ENCODE data around the gene SLC16A14. TPM values are rescaled to one million over a fixed set of nuclear protein-coding genes. Genes with fewer than 3 reads are reported as not detected.

The SLC16A14 gene
- total RNA-seq, 4 donors from 2014 or later = 0.68 to 3.2 (median 3.0) TPM; not detected in 1

DNA sequence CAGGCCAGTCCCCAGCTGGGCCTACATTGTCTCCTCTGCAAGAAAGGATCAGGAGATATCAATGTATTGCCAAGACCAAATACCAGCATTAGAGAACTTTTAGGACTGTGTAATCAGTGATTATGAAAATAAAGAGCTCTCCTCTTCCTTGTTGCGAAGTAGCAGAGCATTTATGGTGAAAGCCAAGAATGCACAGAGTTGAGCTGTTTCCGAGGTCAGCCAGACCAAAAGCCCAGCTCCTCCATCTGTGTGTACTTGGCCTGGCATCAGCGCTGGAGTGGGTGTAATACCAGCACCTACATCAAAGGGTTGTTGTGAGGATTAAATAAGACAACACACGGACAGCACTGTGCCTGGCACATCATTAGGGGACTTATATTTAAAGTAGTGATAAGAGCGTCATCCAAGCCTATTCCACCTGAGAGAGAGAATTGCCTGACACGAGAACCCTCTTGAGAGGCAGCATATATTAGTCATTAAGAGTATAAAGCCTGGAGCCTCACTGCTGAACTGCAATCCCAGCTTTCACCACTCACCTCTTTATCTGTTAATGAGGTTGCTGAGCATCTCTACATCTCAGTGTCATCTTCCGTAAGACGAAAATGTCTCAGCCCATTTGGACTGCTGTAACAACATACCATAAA is 7.4 kb upstream of the SLC16A14 start:
- no peak for TF ChIP-seq POLR2AphosphoS5 (IDR thresholded peaks at IDR 0.05)
- Histone ChIP-seq H3K9me3 (no peaks in the 10 kb centered on the region), H3K36me3 (no peaks in the 10 kb centered on the region), H3K27ac (no peak overlapping the region), H3K27me3 (no peaks in the 10 kb centered on the region), H3K4me1 (no peaks in the 10 kb centered on the region), H3K4me3 (no peak overlapping the region)
- intact Hi-C loops (cut with DNase I; ENCODE audit: low total_unique reads) = no loop called here
- no peak for DNase-seq
- 80 to 85% methylated on average over 1 to 8 of the region's 8 CpGs for WGBS, 2 donors (ENCODE audit: low coverage in 1 of 2)
- in situ Hi-C loops (cut with MboI; ENCODE audit: low pct_ligation_motif_present in 1 of 4, low pct_unique_long_range_greater_than_20kb in 1 of 4, low sequenced_read_pairs in 3 of 4) = no loop called here

DNA sequence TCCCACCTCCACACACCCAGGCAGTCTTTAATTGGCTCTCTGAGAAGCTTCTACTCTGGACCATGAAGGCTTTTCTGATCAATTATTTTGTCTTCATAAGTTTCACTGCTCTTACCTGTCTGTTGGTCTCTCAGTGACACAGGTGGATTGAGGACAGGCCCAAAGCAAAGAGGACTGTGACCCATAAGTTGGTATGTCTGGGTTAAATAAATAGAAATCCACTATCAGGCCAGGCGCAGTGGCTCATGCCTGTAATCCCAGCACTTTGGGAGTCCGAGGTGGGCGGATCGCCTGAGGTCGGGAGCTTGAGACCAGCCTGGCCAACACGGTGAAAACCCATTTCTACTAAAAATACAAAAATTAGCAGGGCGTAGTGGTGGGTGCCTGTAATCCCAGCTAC is 2.7 kb upstream of the SLC16A14 start:
- no peaks in the 10 kb centered on the region for H3K36me3 ChIP-seq
- 83 to 95% methylated on average over 1 to 7 of the region's 7 CpGs for whole genome bisulfite sequencing, 2 donors (ENCODE audit: low coverage in 1 of 2)
- H3K9me3 ChIP-seq = no peaks in the 10 kb centered on the region
- intact Hi-C loops (cut with DNase I; ENCODE audit: low total_unique reads) = no loop called here
- in situ Hi-C loops (cut with MboI; ENCODE audit: low pct_ligation_motif_present in 1 of 4, low pct_unique_long_range_greater_than_20kb in 1 of 4, low sequenced_read_pairs in 3 of 4) = no loop called here
- peaks cover 0 to 27% (median 15%) of the 10 kb centered on the region in 4 donors for H3K4me1 ChIP-seq
- H3K4me3 ChIP-seq = no peak overlapping the region
- TF ChIP-seq, protein P1, sequence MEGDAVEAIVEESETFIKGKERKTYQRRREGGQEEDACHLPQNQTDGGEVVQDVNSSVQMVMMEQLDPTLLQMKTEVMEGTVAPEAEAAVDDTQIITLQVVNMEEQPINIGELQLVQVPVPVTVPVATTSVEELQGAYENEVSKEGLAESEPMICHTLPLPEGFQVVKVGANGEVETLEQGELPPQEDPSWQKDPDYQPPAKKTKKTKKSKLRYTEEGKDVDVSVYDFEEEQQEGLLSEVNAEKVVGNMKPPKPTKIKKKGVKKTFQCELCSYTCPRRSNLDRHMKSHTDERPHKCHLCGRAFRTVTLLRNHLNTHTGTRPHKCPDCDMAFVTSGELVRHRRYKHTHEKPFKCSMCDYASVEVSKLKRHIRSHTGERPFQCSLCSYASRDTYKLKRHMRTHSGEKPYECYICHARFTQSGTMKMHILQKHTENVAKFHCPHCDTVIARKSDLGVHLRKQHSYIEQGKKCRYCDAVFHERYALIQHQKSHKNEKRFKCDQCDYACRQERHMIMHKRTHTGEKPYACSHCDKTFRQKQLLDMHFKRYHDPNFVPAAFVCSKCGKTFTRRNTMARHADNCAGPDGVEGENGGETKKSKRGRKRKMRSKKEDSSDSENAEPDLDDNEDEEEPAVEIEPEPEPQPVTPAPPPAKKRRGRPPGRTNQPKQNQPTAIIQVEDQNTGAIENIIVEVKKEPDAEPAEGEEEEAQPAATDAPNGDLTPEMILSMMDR (IDR thresholded peaks at IDR 0.05) = no peak
- no peak for TF ChIP-seq POLR2A (IDR thresholded peaks at IDR 0.05)
- no peak for TF ChIP-seq EP300 (IDR thresholded peaks at IDR 0.05; ENCODE audit: low read depth)
- TF ChIP-seq POLR2AphosphoS5 (IDR thresholded peaks at IDR 0.05) = no peak
- H3K27ac ChIP-seq = no peak overlapping the region
- DNase-seq = no peak
- H3K27me3 ChIP-seq = no peaks in the 10 kb centered on the region

DNA sequence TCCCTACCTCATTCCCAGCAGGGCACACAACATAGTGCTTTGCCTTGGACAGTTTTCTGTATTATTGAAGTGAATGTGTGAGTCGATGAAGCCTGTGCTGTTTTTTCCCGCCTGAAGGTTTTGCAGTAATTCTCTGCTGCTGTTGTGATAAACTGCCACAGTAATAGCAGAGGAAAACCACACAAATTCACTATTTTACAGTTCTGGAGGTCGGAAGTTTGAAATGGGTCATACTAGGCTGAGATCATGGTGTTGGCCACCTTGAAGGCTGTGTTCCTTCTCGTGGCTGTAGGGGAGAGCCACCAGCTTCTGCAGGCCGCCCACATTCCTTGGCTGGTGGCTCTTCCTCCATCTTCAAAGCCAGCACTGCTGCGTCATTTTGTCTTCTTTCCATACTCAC is 678 bp upstream of the SLC16A14 start:
- Histone ChIP-seq H3K36me3 (no peaks in the 10 kb centered on the region), H3K9me3 (no peaks in the 10 kb centered on the region), H3K4me1 (peaks cover 0 to 27% (median 15%) of the 10 kb centered on the region in 4 donors), H3K27me3 (no peaks in the 10 kb centered on the region), H3K27ac (no peak overlapping the region), H3K4me3 (no peak overlapping the region)
- intact Hi-C loops (cut with DNase I; ENCODE audit: low total_unique reads) (no loop called here), in situ Hi-C loops (cut with MboI; ENCODE audit: low pct_ligation_motif_present in 1 of 4, low pct_unique_long_range_greater_than_20kb in 1 of 4, low sequenced_read_pairs in 3 of 4) (no loop called here)
- 60 to 82% methylated on average over 2 to 6 of the region's 6 CpGs for WGBS, 2 donors (ENCODE audit: low coverage in 1 of 2)
- no peak for TF ChIP-seq EP300 (IDR thresholded peaks at IDR 0.05; ENCODE audit: low read depth)
- TF ChIP-seq, protein P1 (IDR thresholded peaks at IDR 0.05) = no peak
- TF ChIP-seq POLR2AphosphoS5 (IDR thresholded peaks at IDR 0.05) = no peak
- no peak for TF ChIP-seq POLR2A (IDR thresholded peaks at IDR 0.05)
- DNase-seq = no peak

DNA sequence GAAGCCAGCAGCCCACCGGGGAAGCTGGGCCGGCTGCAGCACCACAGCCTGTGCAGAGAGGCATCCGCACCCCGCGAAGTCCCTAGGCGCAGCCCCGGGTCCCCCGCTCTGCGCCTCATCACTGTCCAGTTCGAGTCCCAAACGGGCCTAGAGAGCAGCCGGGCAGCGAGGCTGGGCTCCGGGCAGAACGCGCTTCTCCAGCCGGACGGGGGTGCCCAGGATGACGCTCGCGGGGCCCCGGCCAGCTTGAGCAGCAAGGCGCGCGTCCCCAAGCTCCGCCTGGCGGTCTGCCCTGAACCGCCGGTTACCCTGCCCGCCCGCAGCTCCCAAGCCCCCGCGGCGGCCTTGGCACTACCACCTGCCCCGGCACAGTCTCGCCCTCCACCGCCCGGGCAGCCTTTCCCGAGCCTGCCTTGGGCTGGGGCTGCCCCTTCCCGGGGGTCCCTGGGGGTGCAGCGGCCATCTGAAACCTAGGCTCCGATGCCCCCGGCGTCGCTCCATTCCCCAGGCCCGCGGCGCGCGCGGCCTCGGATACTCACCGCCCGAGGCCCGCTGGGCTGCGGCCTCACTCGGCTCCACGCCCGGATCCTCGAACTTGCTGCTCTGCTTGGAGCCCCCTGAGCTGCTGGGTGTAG is 591 bp downstream of the SLC16A14 start:
- peak; percentile 53 for DNase-seq
- no peaks in the 10 kb centered on the region for H3K9me3 ChIP-seq
- intact Hi-C loops (cut with DNase I; ENCODE audit: low total_unique reads) (no loop called here), in situ Hi-C loops (cut with MboI; ENCODE audit: low pct_ligation_motif_present in 1 of 4, low pct_unique_long_range_greater_than_20kb in 1 of 4, low sequenced_read_pairs in 3 of 4) (no loop called here)
- H3K27ac ChIP-seq = peak overlapping the region; percentile 57 to 65 (median 62)
- TF ChIP-seq, protein P1 (IDR thresholded peaks at IDR 0.05) = peak in 1 of 5 experiments; percentile 8
- TF ChIP-seq EP300 (IDR thresholded peaks at IDR 0.05; ENCODE audit: low read depth) = no peak
- H3K36me3 ChIP-seq = no peaks in the 10 kb centered on the region
- peaks cover 0 to 27% (median 15%) of the 10 kb centered on the region in 4 donors for H3K4me1 ChIP-seq
- no peaks in the 10 kb centered on the region for H3K27me3 ChIP-seq
- H3K4me3 ChIP-seq = peak overlapping the region; percentile 43 to 75 (median 66)
- WGBS, 2 donors (ENCODE audit: low coverage in 1 of 2) = 2% methylated on average over 26 of the region's 60 CpGs; no CpG with 5 or more reads in 1 of the 2 donors
